IMR-90 (cell line): ENCODE results near the gene ITCH. TPM values are rescaled to one million over a fixed set of nuclear protein-coding genes. Genes with fewer than 3 reads are reported as not detected.

Source experiments
- ATAC-seq: fragments of 200-7000 bp; cut with Tn5 transposase; 2 replicates; pipeline ENCODE4 v1.9.1; 2020; ENCODE audit warnings: low read depth, mild to moderate bottlenecking, moderate library complexity
- BruUV-seq: library from RNA; stranded (reverse); fragments of 400-500 nt; replicated peaks from 2 replicates; lab custom pipeline; 2021; lab: Mats Ljungman, UMichigan
- CTCF ChIA-PET: fragments of 300-600 bp; formaldehyde crosslinking; extraction: SDS; loops from one replicate; lab custom pipeline; 2021; ENCODE audit warnings: antibody characterized with exemption; lab: Yijun Ruan, JAX
- POLR2A ChIA-PET: fragments of 300-600 bp; sonication (Branson Sonifier 250); formaldehyde crosslinking; loops from one replicate; lab custom pipeline; 2022; ENCODE audit warnings: antibody characterized with exemption; ENCODE audit not compliant: unreplicated experiment; lab: Charles Lee
- DNase-seq: peaks from one replicate; pipeline ENCODE4 v3.0.0; 2013
- H2AFZ ChIP-seq: replicated peaks from 2 replicates; pipeline ENCODE3; 2013; ENCODE audit warnings: low read length, mild to moderate bottlenecking; ENCODE audit not compliant: poor library complexity
- H2AK5ac ChIP-seq: 2 replicates; pipeline ENCODE4 v1.6.1; 2013; ENCODE audit warnings: low read depth, low read length, inconsistent platforms
- H2AK9ac ChIP-seq: replicated peaks from 2 replicates; pipeline ENCODE3; 2013; ENCODE audit warnings: mild to moderate bottlenecking, low read depth, low read length, moderate library complexity; ENCODE audit not compliant: poor library complexity
- H2BK120ac ChIP-seq: 2 replicates; pipeline ENCODE4 v1.6.1; 2013; ENCODE audit warnings: low read depth, low read length, inconsistent platforms
- H2BK15ac ChIP-seq: 3 replicates; pipeline ENCODE4 v1.6.1; 2013; ENCODE audit warnings: low read depth, low read length, inconsistent platforms
- H2BK20ac ChIP-seq: 2 replicates; pipeline ENCODE4 v1.6.1; 2013; ENCODE audit warnings: low read depth, mild to moderate bottlenecking, inconsistent platforms, low read length, moderate library complexity
- H2BK5ac ChIP-seq: 2 replicates; pipeline ENCODE4 v1.6.1; 2013; ENCODE audit warnings: mild to moderate bottlenecking, low read depth, low read length, inconsistent platforms; ENCODE audit not compliant: poor library complexity, severe bottlenecking
- H3K14ac ChIP-seq: replicated peaks from 2 replicates; pipeline ENCODE4 v1.6.1; 2013; ENCODE audit warnings: low read depth, low read length, inconsistent platforms
- H3K18ac ChIP-seq: 2 replicates; pipeline ENCODE4 v1.6.1; 2013; ENCODE audit warnings: low read depth, low read length, control low read depth
- H3K23ac ChIP-seq: 2 replicates; pipeline ENCODE4 v1.6.1; 2013; ENCODE audit warnings: low read depth, low read length, inconsistent platforms
- H3K27ac ChIP-seq: 2 replicates; pipeline ENCODE4 v1.5.1; 2013; ENCODE audit warnings: mild to moderate bottlenecking, control low read depth, low read length; ENCODE audit not compliant: insufficient read depth
- H3K27me3 ChIP-seq: 2 replicates; pipeline ENCODE4 v1.6.1; 2013; ENCODE audit warnings: low read length; ENCODE audit not compliant: control insufficient read depth, insufficient read depth
- H3K36me3 ChIP-seq: 2 replicates; pipeline ENCODE4 v1.6.1; 2013; ENCODE audit warnings: low read length, mixed read lengths; ENCODE audit not compliant: control insufficient read depth, insufficient read depth
- H3K4ac ChIP-seq: 2 replicates; pipeline ENCODE4 v1.6.1; 2013; ENCODE audit warnings: low read depth, low read length, inconsistent platforms
- H3K4me1 ChIP-seq: 2 replicates; pipeline ENCODE4 v1.6.1; 2013; ENCODE audit warnings: low read length, mixed read lengths; ENCODE audit not compliant: control insufficient read depth, insufficient read depth
- H3K4me2 ChIP-seq: 2 replicates; pipeline ENCODE4 v1.6.1; 2013; ENCODE audit warnings: low read depth, mild to moderate bottlenecking, control low read depth, low read length, moderate library complexity
- H3K4me3 ChIP-seq: 2 replicates; pipeline ENCODE4 v1.5.1; 2013; ENCODE audit warnings: low read depth, mild to moderate bottlenecking, control low read depth, low read length, moderate library complexity; ENCODE audit not compliant: insufficient read depth
- H3K56ac ChIP-seq: 2 replicates; pipeline ENCODE4 v1.6.1; 2013; ENCODE audit warnings: low read length, inconsistent platforms; ENCODE audit not compliant: insufficient read depth; ENCODE audit errors: extremely low read depth
- H3K79me1 ChIP-seq, 2 experiments: 2 replicates each; pipeline ENCODE4 v1.6.1; 2013; ENCODE audit warnings: low read length in 2 of 2, inconsistent platforms in 1 of 2, low read depth in 1 of 2
- H3K9ac ChIP-seq: 2 replicates; pipeline ENCODE4 v1.6.1; 2013; ENCODE audit warnings: low read depth, low read length, control low read depth
- H3K9me1 ChIP-seq: 2 replicates; pipeline ENCODE4 v1.6.1; 2013; ENCODE audit warnings: low read length, inconsistent platforms; ENCODE audit not compliant: insufficient read depth
- H3K9me3 ChIP-seq: 2 replicates; pipeline ENCODE4 v1.6.1; 2013; ENCODE audit warnings: low read length; ENCODE audit not compliant: control insufficient read depth, insufficient read depth
- H4K20me1 ChIP-seq: 2 replicates; pipeline ENCODE4 v1.6.1; 2013; ENCODE audit warnings: low read length, inconsistent platforms; ENCODE audit not compliant: insufficient read depth
- H4K5ac ChIP-seq: 2 replicates; pipeline ENCODE4 v1.6.1; 2013; ENCODE audit warnings: mild to moderate bottlenecking, low read depth, low read length, control low read depth
- H4K8ac ChIP-seq, 2 experiments: 2 replicates each; pipeline ENCODE4 v1.6.1; 2013; ENCODE audit warnings: low read depth in 2 of 2, low read length in 2 of 2, control low read depth in 1 of 2, inconsistent platforms in 1 of 2
- H4K91ac ChIP-seq: 2 replicates; pipeline ENCODE4 v1.6.1; 2013; ENCODE audit warnings: low read depth, low read length, inconsistent platforms; ENCODE audit not compliant: insufficient read depth
- MXI1 ChIP-seq: IDR thresholded peaks from 2 replicates; pipeline ENCODE4 v1.6.1; 2012; ENCODE audit warnings: low read depth, mild to moderate bottlenecking, low read length, moderate library complexity, borderline replicate concordance
- WGBS, 2 experiments: methylation state at CpG; one replicate each; pipeline versions ENCODE4 v1.1.5 to v1.1.7; 2013; ENCODE audit warnings: missing lambda C conversion rate in 2 of 2; ENCODE audit not compliant: insufficient read length in 1 of 2; ENCODE audit errors: extremely low coverage in 2 of 2; 5-methylcytosine and 5-hydroxymethylcytosine counted together
- dilution Hi-C: fragments of 300-500 bp; cut with HindIII; formaldehyde crosslinking; loops from one replicate; pipeline ENCODE4 v1.14.3; 2018; ENCODE audit warnings: low sequenced_read_pairs; ENCODE audit not compliant: unreplicated experiment
- in situ Hi-C: fragments of 300-500 bp; cut with MboI; formaldehyde crosslinking; loops from 3 replicates; pipeline ENCODE4 v1.14.3; 2019; ENCODE audit warnings: low sequenced_read_pairs, inconsistent platforms, mixed read lengths
- intact Hi-C: fragments of 100-400 bp; cut with micrococcal nuclease; formaldehyde crosslinking; loops from 2 replicates; pipeline ENCODE4 v1.10.0; 2022
- polyA plus RNA-seq, 3 experiments: library from polyadenylated mRNA; depleted of rRNA; stranded (reverse); fragments of >200 nt; gene quantifications; 2 replicates each; pipeline ENCODE4 v1.2.3, GENCODE V29; 2012; ENCODE audit warnings: low replicate concordance in 1 of 3
- total RNA-seq: library from RNA; depleted of rRNA; stranded (reverse); fragments of >200 nt; gene quantifications from 2 replicates; pipeline ENCODE4 v1.2.3, GENCODE V29; 2012
- TF ChIP-seq, protein P1 (sequence below): conservative IDR thresholded peaks from 2 replicates; pipeline ENCODE4 v1.5.1; 2012; ENCODE audit warnings: mild to moderate bottlenecking, low read depth, low read length, improper control_type of control experiment

ITCH gene
- total and polyA plus RNA-seq, 2 of the 4 experiments (the other 2 are of a cell fraction) = 12.7 to 94.6 TPM

DNA sequence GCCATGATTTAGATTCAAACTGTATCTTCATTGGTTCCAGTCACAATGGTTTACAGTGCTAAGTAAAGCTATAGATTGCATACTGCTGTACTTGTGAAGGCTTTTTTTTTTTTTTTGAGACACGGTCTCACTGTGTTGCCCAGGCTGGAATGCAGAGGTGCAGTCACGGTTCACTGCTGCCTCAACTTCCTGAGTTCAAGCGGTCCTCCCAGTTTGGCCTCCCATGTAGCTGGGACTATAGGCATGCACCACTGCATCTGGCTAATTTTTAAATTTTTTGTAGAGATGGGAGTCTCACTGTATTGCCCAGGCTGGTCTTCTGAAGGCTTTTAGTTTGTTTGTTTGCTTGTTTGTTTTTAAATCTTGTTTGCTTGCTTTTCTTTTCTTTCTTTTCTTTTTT lies 24.9 kb downstream of the ITCH start:
- Histone ChIP-seq H3K4ac (no peak overlapping the region), H3K79me1 (peaks cover 16 to 77% of the 10 kb centered on the region in 2 experiments), H2AK9ac (no peak overlapping the region), H2BK15ac (no peak overlapping the region), H3K4me3 (no peak overlapping the region), H4K5ac (no peak overlapping the region), H2BK120ac (no peak overlapping the region), H3K23ac (no peak overlapping the region), H2AK5ac (no peak overlapping the region), H3K18ac (no peak overlapping the region), H3K9me1 (peaks cover 17% of the 10 kb centered on the region), H3K56ac (no peak overlapping the region), H2BK20ac (no peak overlapping the region), H2AFZ (no peak overlapping the region), H3K4me2 (no peak overlapping the region), H3K4me1 (peaks cover 14% of the 10 kb centered on the region), H2BK5ac (no peak overlapping the region), H3K9me3 (no peaks in the 10 kb centered on the region), H3K14ac (no peak overlapping the region), H3K36me3 (peaks cover 8% of the 10 kb centered on the region), H4K91ac (no peak overlapping the region), H3K27ac (no peak overlapping the region), H4K20me1 (peaks cover 93% of the 10 kb centered on the region), H3K27me3 (no peaks in the 10 kb centered on the region), H4K8ac (no peak overlapping the region), H3K9ac (no peak overlapping the region)
- ChIA-PET POLR2A (interaction anchor here (0.6 kb wide), 1 partner anchor 9 kb away, joined by 3 read pairs; no protein-coding TSS in a partner anchor), CTCF (interaction anchor here (1.9 kb wide), 1 partner anchor 75 kb away, joined by 6 read pairs; no protein-coding TSS in a partner anchor)
- intact Hi-C loops (no loop called here), in situ Hi-C loops (no loop called here), dilution Hi-C loops (no loop called here)
- TF ChIP-seq, protein P1, sequence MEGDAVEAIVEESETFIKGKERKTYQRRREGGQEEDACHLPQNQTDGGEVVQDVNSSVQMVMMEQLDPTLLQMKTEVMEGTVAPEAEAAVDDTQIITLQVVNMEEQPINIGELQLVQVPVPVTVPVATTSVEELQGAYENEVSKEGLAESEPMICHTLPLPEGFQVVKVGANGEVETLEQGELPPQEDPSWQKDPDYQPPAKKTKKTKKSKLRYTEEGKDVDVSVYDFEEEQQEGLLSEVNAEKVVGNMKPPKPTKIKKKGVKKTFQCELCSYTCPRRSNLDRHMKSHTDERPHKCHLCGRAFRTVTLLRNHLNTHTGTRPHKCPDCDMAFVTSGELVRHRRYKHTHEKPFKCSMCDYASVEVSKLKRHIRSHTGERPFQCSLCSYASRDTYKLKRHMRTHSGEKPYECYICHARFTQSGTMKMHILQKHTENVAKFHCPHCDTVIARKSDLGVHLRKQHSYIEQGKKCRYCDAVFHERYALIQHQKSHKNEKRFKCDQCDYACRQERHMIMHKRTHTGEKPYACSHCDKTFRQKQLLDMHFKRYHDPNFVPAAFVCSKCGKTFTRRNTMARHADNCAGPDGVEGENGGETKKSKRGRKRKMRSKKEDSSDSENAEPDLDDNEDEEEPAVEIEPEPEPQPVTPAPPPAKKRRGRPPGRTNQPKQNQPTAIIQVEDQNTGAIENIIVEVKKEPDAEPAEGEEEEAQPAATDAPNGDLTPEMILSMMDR = no peak
- TF ChIP-seq MXI1 = no peak
- no TSS peak for BruUV-seq
- WGBS, 2 experiments = no CpG with 5 or more reads among the region's 3 CpGs
- ATAC-seq (no peak), DNase-seq (no peak)
